SK-N-DZ (cell line): ENCODE data around the gene OXCT1. TPM values are rescaled to one million over a fixed set of nuclear protein-coding genes. Genes with fewer than 3 reads are reported as not detected.

Experiments
- DNase-seq: peaks from one replicate; pipeline ENCODE4 v3.0.0-alpha.2; 2015; ENCODE audit warnings: low spot score
- polyA plus RNA-seq, 2 experiments: library from polyadenylated mRNA; depleted of rRNA; stranded (reverse); fragments of >200 nt; gene quantifications; 2 replicates each; pipeline ENCODE4 v1.2.3, GENCODE V29; 2014

The OXCT1 gene
- polyA plus RNA-seq (2014; cell fraction: cytosol; rRNA removed) = 34.4 and 34.9 TPM in 2 replicates
- polyA plus RNA-seq (2014; cell fraction: nucleus; rRNA removed) = 32.9 and 38.0 TPM in 2 replicates

GRCh38 chr5:41869724-41870626 lies at the start of gene OXCT1:
Gene OXCT1, minus strand, starts transcription at chr5:41870425. Its CDS starts 67 bp downstream, at chr5:41870358.
- DNase-seq = peak; percentile 84

GRCh38 chr5:41918105-41918504 lies 47.9 kb upstream of the OXCT1 start:
- DNase-seq = no peak

- DNase-seq = no peak
Observed at GRCh38 chr5:41908374-41909079, 38.3 kb upstream of the OXCT1 start.

- DNase-seq = no peak
Observed at GRCh38 chr5:41906151-41906550, 35.9 kb upstream of the OXCT1 start.

- DNase-seq = peak; percentile 99
Observed at GRCh38 chr5:41903892-41904799, 33.9 kb upstream of the OXCT1 start, which contains the start of gene RIMOC1. Gene RIMOC1, plus strand, starts transcription at chr5:41904344. Its CDS starts 24 bp downstream, at chr5:41904368.

- DNase-seq = no peak
Observed at GRCh38 chr5:41903382-41903891, 33.2 kb upstream of the OXCT1 start.

- DNase-seq = no peak
Observed at GRCh38 chr5:41896230-41896629, 26.0 kb upstream of the OXCT1 start.

- no peak for DNase-seq
Observed at GRCh38 chr5:41893074-41893851, 23.0 kb upstream of the OXCT1 start.

- DNase-seq = no peak
Observed at GRCh38 chr5:41892031-41892430, 21.8 kb upstream of the OXCT1 start.

GRCh38 chr5:41891066-41891707 lies 21.0 kb upstream of the OXCT1 start:
- DNase-seq = no peak

GRCh38 chr5:41885286-41885685 lies 15.1 kb upstream of the OXCT1 start:
- DNase-seq = no peak

GRCh38 chr5:41883936-41884335 lies 13.7 kb upstream of the OXCT1 start:
- no peak for DNase-seq

- DNase-seq = peak; percentile 17
Observed at GRCh38 chr5:41883243-41883642, 13.0 kb upstream of the OXCT1 start.

- DNase-seq = no peak
Observed at GRCh38 chr5:41882765-41883164, 12.5 kb upstream of the OXCT1 start.

- no peak for DNase-seq
Observed at GRCh38 chr5:41878643-41879478, 8.6 kb upstream of the OXCT1 start.

- DNase-seq = no peak
Observed at GRCh38 chr5:41878173-41878572, 7.9 kb upstream of the OXCT1 start.

GRCh38 chr5:41877408-41877807 lies 7.2 kb upstream of the OXCT1 start:
- no peak for DNase-seq

GRCh38 chr5:41876678-41877077 lies 6.5 kb upstream of the OXCT1 start:
- no peak for DNase-seq

- no peak for DNase-seq
Observed at GRCh38 chr5:41875121-41875520, 4.9 kb upstream of the OXCT1 start.
